K562 (cell line): Measurements from ENCODE around the gene AKAP6. TPM values are rescaled to one million over a fixed set of nuclear protein-coding genes. Genes with fewer than 3 reads are reported as not detected.

Source experiments
- ATAC-seq: fragments of 200-7000 bp; cut with Tn5 transposase; 3 replicates; pipeline ENCODE4 v1.9.1; 2020; ENCODE audit warnings: moderate library complexity
- BruUV-seq: library from RNA; stranded (reverse); fragments of 400-500 nt; replicated peaks from 2 replicates; lab custom pipeline; 2021; lab: Mats Ljungman, UMichigan
- CTCF ChIA-PET: fragments of 300-600 bp; formaldehyde crosslinking; extraction: SDS; loops from one replicate; lab custom pipeline; 2021; ENCODE audit warnings: low intra/inter-chr PET ratio; lab: Yijun Ruan, JAX
- POLR2A ChIA-PET: fragments of 300-600, 350-650 bp; sonication (Branson Sonifier 250); formaldehyde crosslinking; extraction: SDS; loops from one replicate; lab custom pipeline; 2021; ENCODE audit warnings: antibody characterized with exemption, inconsistent platforms; lab: Yijun Ruan, JAX
- DNase-seq, 4 experiments: peaks; one replicate each; pipeline versions ENCODE4 v3.0.0 to v3.0.0-alpha.2; 2011 to 2018; ENCODE audit warnings: low spot score in 3 of 4, mixed read lengths in 3 of 4; ENCODE audit errors: extremely low read depth in 1 of 4
- FAIRE-seq: peaks from 2 replicates; lab custom pipeline; 2011; peaks lifted over from hg19 to GRCh38; lab: Jason Lieb, UNC
- H2AFZ ChIP-seq: 2 replicates; pipeline ENCODE4 v1.6.0; 2011; ENCODE audit warnings: low read depth, low read length, control low read depth, inconsistent platforms
- H3K27ac ChIP-seq: fragments of 200-600 bp; 3 replicates; pipeline ENCODE4 v1.8.0; 2011; ENCODE audit warnings: low read depth, mild to moderate bottlenecking, control low read depth, inconsistent platforms, low read length, moderate library complexity, mixed read lengths; ENCODE audit errors: extremely low read depth
- H3K27me3 ChIP-seq, 2 experiments: fragments of 300-600 bp in 1 of 2; 2 replicates in 1 of 2; 3 replicates in 1 of 2; pipeline versions ENCODE4 v1.6.0 to v1.8.0; 2011; ENCODE audit warnings: inconsistent platforms in 2 of 2, low read length in 2 of 2, mild to moderate bottlenecking in 1 of 2, mixed read lengths in 1 of 2, moderate library complexity in 1 of 2; ENCODE audit not compliant: control insufficient read depth in 2 of 2, insufficient read depth in 2 of 2
- H3K36me3 ChIP-seq: fragments of 300-600 bp; 3 replicates; pipeline ENCODE4 v1.8.0; 2011; ENCODE audit warnings: mild to moderate bottlenecking, low read length, inconsistent platforms; ENCODE audit not compliant: control insufficient read depth, insufficient read depth
- H3K4me1 ChIP-seq, 2 experiments: fragments of 200-600 bp in 1 of 2; replicated peaks in 1 of 2; 2 replicates in 1 of 2; 3 replicates in 1 of 2; pipeline versions ENCODE4 v1.5.1 to v1.8.0; 2011; ENCODE audit warnings: inconsistent platforms in 2 of 2, low read length in 2 of 2, mild to moderate bottlenecking in 1 of 2, mixed read lengths in 1 of 2, moderate library complexity in 1 of 2; ENCODE audit not compliant: control insufficient read depth in 2 of 2, insufficient read depth in 2 of 2
- H3K4me2 ChIP-seq: 2 replicates; pipeline ENCODE4 v1.6.1; 2011; ENCODE audit warnings: low read length, control low read depth, inconsistent platforms, mixed read lengths; ENCODE audit not compliant: insufficient read depth
- H3K4me3 ChIP-seq: fragments of 200-600 bp; sonication (generic), shearing (Covaris generic); 2 replicates; pipeline ENCODE4 v1.5.1; 2016; ENCODE audit warnings: control low read depth, inconsistent platforms
- H3K79me2 ChIP-seq: fragments of 200-600 bp; 3 replicates; pipeline ENCODE4 v1.8.0; 2011; ENCODE audit warnings: low read length, inconsistent platforms; ENCODE audit not compliant: control insufficient read depth, insufficient read depth
- H3K9ac ChIP-seq, 2 experiments: 2 replicates each; pipeline versions ENCODE4 v1.6.0 to v1.6.1; 2011; ENCODE audit warnings: low read depth in 2 of 2, low read length in 2 of 2, control low read depth in 1 of 2, inconsistent platforms in 1 of 2, mild to moderate bottlenecking in 1 of 2, mixed read lengths in 1 of 2; ENCODE audit not compliant: insufficient read depth in 1 of 2
- H3K9me1 ChIP-seq: one replicate; pipeline ENCODE4 v1.6.0; 2011; ENCODE audit warnings: inconsistent platforms, mild to moderate bottlenecking, low read length, moderate library complexity; ENCODE audit not compliant: control insufficient read depth, insufficient read depth
- H3K9me3 ChIP-seq: replicated peaks from 2 replicates; pipeline ENCODE4 v1.5.1; 2011; ENCODE audit warnings: low read depth, low read length, inconsistent platforms; ENCODE audit not compliant: control insufficient read depth, insufficient read depth
- H4K20me1 ChIP-seq: replicated peaks from 2 replicates; pipeline ENCODE4 v1.6.1; 2011; ENCODE audit warnings: low read length, inconsistent platforms, mixed read lengths; ENCODE audit not compliant: control insufficient read depth, insufficient read depth
- CBFA2T3 ChIP-seq: fragments of 450-650 bp; IDR thresholded peaks from 2 replicates; pipeline ENCODE4 v1.6.1; 2017
- CHAMP1 ChIP-seq: fragments of 450-650 bp; IDR thresholded peaks from 2 replicates; pipeline ENCODE4 v1.6.1; 2016; ENCODE audit warnings: mild to moderate bottlenecking
- CREBBP ChIP-seq: IDR thresholded peaks from one replicate; pipeline ENCODE4 v1.6.1; 2012; ENCODE audit warnings: low read depth, mild to moderate bottlenecking, control low read depth, inconsistent platforms, low read length
- CREM ChIP-seq: IDR thresholded peaks from 2 replicates; pipeline ENCODE4 v1.6.1; 2014; ENCODE audit warnings: antibody characterized with exemption, low read depth
- ELF2 ChIP-seq: fragments of 250-450 bp; sonication (Bioruptor Pico); IDR thresholded peaks from 2 replicates; pipeline ENCODE4 v1.5.0; 2021; ENCODE audit warnings: mild to moderate bottlenecking
- EP400 ChIP-seq: fragments of 450-650 bp; IDR thresholded peaks from 2 replicates; pipeline ENCODE4 v1.6.1; 2017; ENCODE audit warnings: antibody characterized with exemption, mild to moderate bottlenecking, moderate library complexity
- GTF2B ChIP-seq: IDR thresholded peaks from 2 replicates; pipeline ENCODE4 v1.6.1; 2011; ENCODE audit not compliant: insufficient read length; ENCODE audit errors: extremely low read depth
- KLF10 ChIP-seq: fragments of 250-450 bp; sonication (Bioruptor Pico); IDR thresholded peaks from 2 replicates; pipeline ENCODE4 v1.6.1; 2021; ENCODE audit warnings: matching md5 sums
- MEF2A ChIP-seq: IDR thresholded peaks from 2 replicates; pipeline ENCODE4 v1.6.1; 2011; ENCODE audit warnings: low read depth, mild to moderate bottlenecking, low read length, moderate library complexity; ENCODE audit not compliant: control insufficient read depth
- SREBF1 ChIP-seq: fragments of 150-350 bp; IDR thresholded peaks from 2 replicates; pipeline ENCODE4 v1.6.1; 2014; ENCODE audit warnings: antibody characterized with exemption, low read depth, low read length, borderline replicate concordance
- TOE1 ChIP-seq, 2 experiments: fragments of 450-650 bp in 1 of 2; sonication (generic) in 1 of 2; formaldehyde crosslinking in 1 of 2; IDR thresholded peaks; 2 replicates each; pipeline versions ENCODE4 v1.7.1 to v1.8.0; 2016 to 2022; ENCODE audit warnings: borderline replicate concordance in 2 of 2, mild to moderate bottlenecking in 2 of 2, antibody characterized with exemption in 1 of 2, inconsistent platforms in 1 of 2, low read depth in 1 of 2, missing genetic modification reagents in 1 of 2, moderate library complexity in 1 of 2
- ZNF583 ChIP-seq: fragments of 250-450 bp; sonication (Bioruptor Pico); IDR thresholded peaks from 2 replicates; pipeline ENCODE4 v1.4.0; 2020
- ZNF584 ChIP-seq: fragments of 200-800 bp; sonication (Bioruptor generic); IDR thresholded peaks from 2 replicates; pipeline ENCODE4 v1.6.1; 2016; ENCODE audit warnings: low read depth, mild to moderate bottlenecking, missing genetic modification characterization, missing compliant biosample characterization
- ZNF696 ChIP-seq: fragments of 250-450 bp; sonication (Bioruptor Pico); conservative IDR thresholded peaks from 2 replicates; pipeline ENCODE4 v1.4.0; 2020; ENCODE audit warnings: mild to moderate bottlenecking, moderate library complexity
- WGBS: fragments of 100-300 bp; shearing (Covaris generic); methylation state at CpG from one replicate; pipeline ENCODE4 v1.1.6; 2016; ENCODE audit warnings: low coverage, mixed read lengths; ENCODE audit not compliant: insufficient coverage; ENCODE audit errors: missing lambda C conversion rate; 5-methylcytosine and 5-hydroxymethylcytosine counted together
- in situ Hi-C: fragments of 300-500 bp; cut with MboI; formaldehyde crosslinking; loops from 4 replicates; pipeline ENCODE4 v1.15.0; 2018; ENCODE audit warnings: inconsistent platforms, mixed read lengths
- intact Hi-C: fragments of 100-400 bp; cut with micrococcal nuclease; formaldehyde crosslinking; loops from 2 replicates; pipeline ENCODE4 v1.14.2; 2022
- polyA plus RNA-seq, 8 experiments: library from polyadenylated mRNA; depleted of rRNA in 4 of 8; stranded (reverse) in 5 of 8; unstranded in 3 of 8; fragments of >200 nt; fragmentation: Nextera tagmentation in 2 of 8; fragmentation: Illumina TruSeq in 1 of 8; extraction: Ambion mirVana in 2 of 8; extraction: Trizol in 1 of 8; gene quantifications; 2 replicates each; pipeline versions ENCODE4 v1.2.1 to v1.2.3, GENCODE V29; 2011 to 2014; ENCODE audit warnings: inconsistent platforms in 1 of 8, missing spikeins in 1 of 8
- total RNA-seq, 7 experiments: library from RNA; depleted of rRNA in 6 of 7; stranded (reverse); fragments of >200 nt in 6 of 7; fragmentation: Illumina TruSeq in 2 of 7; extraction: Trizol in 2 of 7; gene quantifications; 2 replicates each; pipeline versions ENCODE4 v1.2.1 to v1.2.3, GENCODE V29; 2011 to 2021; ENCODE audit warnings: low replicate concordance in 1 of 7
- TF ChIP-seq, protein P1 (sequence below): fragments of 250-450 bp; sonication (Bioruptor Pico); IDR thresholded peaks from 2 replicates; pipeline ENCODE4 v1.5.0; 2020; ENCODE audit warnings: mild to moderate bottlenecking, borderline replicate concordance

AKAP6 gene
- total and polyA plus RNA-seq, 9 of the 15 experiments (the other 6 are each of a cell fraction or from before 2014, with no cell fraction given) = 0.03 to 1.7 (median 0.48) TPM

GRCh38 chr14:32366986-32367385, 37.9 kb downstream of the AKAP6 start:
- no TSS peak for BruUV-seq
- Histone ChIP-seq H3K4me1 (no peaks in the 10 kb centered on the region), H3K9me3 (no peaks in the 10 kb centered on the region), H3K4me3 (no peak overlapping the region), H4K20me1 (no peaks in the 10 kb centered on the region), H3K27ac (no peak overlapping the region), H3K9ac (no peak overlapping the region), H3K9me1 (no peaks in the 10 kb centered on the region), H3K36me3 (no peaks in the 10 kb centered on the region), H2AFZ (no peak overlapping the region)
- intact Hi-C loops = loop anchor here (5.0 kb wide), 1 partner anchor 50 kb away; no protein-coding TSS in a partner anchor
- DNase-seq (no peak), FAIRE-seq (no peak)
- in situ Hi-C loops = no loop called here
- POLR2A ChIA-PET = no interaction called here
- WGBS = 66% methylated on average over 4 of the region's 4 CpGs
- TF ChIP-seq EP400 = no peak
- no peak for TF ChIP-seq SREBF1
- TF ChIP-seq CREM = no peak
- no peak for TF ChIP-seq ZNF696
- no peak for TF ChIP-seq ZNF583 (CRISPR knock-in tag)
- TF ChIP-seq, protein P1, sequence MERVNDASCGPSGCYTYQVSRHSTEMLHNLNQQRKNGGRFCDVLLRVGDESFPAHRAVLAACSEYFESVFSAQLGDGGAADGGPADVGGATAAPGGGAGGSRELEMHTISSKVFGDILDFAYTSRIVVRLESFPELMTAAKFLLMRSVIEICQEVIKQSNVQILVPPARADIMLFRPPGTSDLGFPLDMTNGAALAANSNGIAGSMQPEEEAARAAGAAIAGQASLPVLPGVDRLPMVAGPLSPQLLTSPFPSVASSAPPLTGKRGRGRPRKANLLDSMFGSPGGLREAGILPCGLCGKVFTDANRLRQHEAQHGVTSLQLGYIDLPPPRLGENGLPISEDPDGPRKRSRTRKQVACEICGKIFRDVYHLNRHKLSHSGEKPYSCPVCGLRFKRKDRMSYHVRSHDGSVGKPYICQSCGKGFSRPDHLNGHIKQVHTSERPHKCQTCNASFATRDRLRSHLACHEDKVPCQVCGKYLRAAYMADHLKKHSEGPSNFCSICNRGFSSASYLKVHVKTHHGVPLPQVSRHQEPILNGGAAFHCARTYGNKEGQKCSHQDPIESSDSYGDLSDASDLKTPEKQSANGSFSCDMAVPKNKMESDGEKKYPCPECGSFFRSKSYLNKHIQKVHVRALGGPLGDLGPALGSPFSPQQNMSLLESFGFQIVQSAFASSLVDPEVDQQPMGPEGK (CRISPR knock-in tag) = no peak
- no peak for TF ChIP-seq ELF2 (CRISPR knock-in tag)
- TF ChIP-seq MEF2A = no peak
- no peak for TF ChIP-seq CHAMP1
- TF ChIP-seq GTF2B = no peak
- no peak for TF ChIP-seq TOE1 (IDR thresholded peaks at IDR 0.05; ENCODE audit: borderline replicate concordance)
- no peak for TF ChIP-seq TOE1 (CRISPR knock-in tag; IDR thresholded peaks at IDR 0.05; ENCODE audit: borderline replicate concordance, low read depth)
- TF ChIP-seq KLF10 (CRISPR knock-in tag) = no peak
- no peak for TF ChIP-seq ZNF584 (CRISPR knock-in tag)
- TF ChIP-seq CREBBP = no peak
- no peak for TF ChIP-seq CBFA2T3
- TF ChIP-seq, all 486 proteins: peak for 0
- no peak for ATAC-seq
- CTCF ChIA-PET = no interaction called here
- Histone ChIP-seq H3K27me3 (no peaks in the 10 kb centered on the region), H3K4me2 (no peak overlapping the region), H3K79me2 (no peaks in the 10 kb centered on the region)
